Measurements from ENCODE around the gene MYO18A.

The MYO18A gene

GRCh38 chr17:29045734-29046472, 134.3 kb downstream of the MYO18A start:
- ATAC-seq: no peak
- H3K36me3 Mint-ChIP-seq: no peaks in the 10 kb centered on the region
- no peak overlapping the region for H3K4me3 Mint-ChIP-seq
- peaks cover 17% of the 10 kb centered on the region for H3K4me1 Mint-ChIP-seq
- DNase-seq (ENCODE audit: low spot score in 2 of 2): no peak
- no peak overlapping the region for H3K27ac Mint-ChIP-seq
- no peaks in the 10 kb centered on the region for H3K9me3 Mint-ChIP-seq

DNA sequence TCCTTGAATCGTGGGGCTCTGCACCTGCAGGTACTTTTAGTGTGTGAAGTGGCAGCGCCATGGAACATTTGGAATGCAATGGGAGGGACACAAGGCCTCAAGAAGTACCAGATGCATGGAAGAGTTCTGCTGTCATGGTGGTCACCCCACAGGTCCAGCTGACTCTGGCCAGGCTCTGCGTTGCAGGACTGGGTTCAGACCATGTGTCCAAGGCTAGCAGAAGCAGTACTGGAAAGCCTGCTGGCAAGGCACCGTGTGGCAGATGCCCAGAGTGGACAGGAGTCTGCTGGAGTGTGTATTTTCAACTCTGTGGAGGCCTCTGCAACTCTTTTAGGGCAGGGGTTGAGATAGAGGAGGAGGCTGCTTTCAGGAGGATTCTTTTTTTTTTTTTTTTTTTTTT, 135.2 kb downstream of the MYO18A start:
- no peak overlapping the region for H3K27ac Mint-ChIP-seq
- H3K36me3 Mint-ChIP-seq: no peaks in the 10 kb centered on the region
- no peak for DNase-seq (ENCODE audit: low spot score in 2 of 2)
- no peaks in the 10 kb centered on the region for H3K9me3 Mint-ChIP-seq
- H3K4me1 Mint-ChIP-seq: peaks cover 17% of the 10 kb centered on the region
- no peak overlapping the region for H3K4me3 Mint-ChIP-seq
- no peak for ATAC-seq

GRCh38 chr17:29043539-29044145, 136.6 kb downstream of the MYO18A start:
- Mint-ChIP-seq H3K4me1 (peaks cover 16% of the 10 kb centered on the region), H3K27ac (no peak overlapping the region), H3K36me3 (no peaks in the 10 kb centered on the region), H3K9me3 (no peaks in the 10 kb centered on the region), H3K4me3 (no peak overlapping the region)
- ATAC-seq: no peak
- DNase-seq (ENCODE audit: low spot score in 2 of 2): no peak

DNA sequence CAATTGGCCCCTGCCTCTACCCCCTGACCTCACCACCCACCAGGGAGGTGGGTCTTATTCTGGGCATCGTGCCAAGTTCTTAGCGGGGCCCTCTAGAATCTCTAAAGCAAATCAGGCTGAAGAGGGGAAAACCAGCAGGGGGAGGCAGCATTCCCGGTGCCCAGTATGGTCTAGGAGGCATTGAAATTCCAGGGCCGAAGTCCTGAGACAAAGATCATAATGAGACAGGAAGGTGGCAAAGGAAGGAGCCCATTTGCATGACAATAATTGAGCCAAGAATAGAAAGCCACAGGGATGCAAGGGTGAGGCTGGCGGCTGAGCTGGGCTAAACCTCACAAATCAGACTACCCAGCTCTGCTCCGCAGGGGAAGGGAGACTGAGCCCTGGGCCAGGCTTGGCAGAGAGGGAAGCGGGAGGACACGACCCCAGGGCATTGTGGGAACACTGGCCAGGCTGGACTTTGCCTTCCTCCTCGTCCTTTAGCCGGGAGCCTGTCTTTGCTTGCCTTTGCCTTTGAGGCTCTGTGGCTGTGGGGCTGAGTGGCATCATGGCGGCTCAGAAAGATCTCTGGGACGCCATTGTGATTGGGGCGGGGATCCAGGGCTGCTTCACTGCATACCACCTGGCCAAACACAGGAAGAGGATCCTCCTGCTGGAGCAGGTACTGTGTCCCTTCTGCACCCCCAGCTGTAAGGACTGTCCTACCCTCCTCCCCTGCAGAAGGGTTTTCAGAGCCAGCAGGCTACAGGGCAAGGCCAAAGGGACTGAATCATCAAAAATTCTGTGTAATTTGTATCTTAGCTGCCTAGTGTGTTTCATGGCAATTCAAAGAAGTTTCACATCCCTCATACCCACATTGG, 137.3 kb downstream of the MYO18A start, which contains the start of gene PIPOX:
TSS of gene PIPOX (plus strand) at position 463 of the 860 bp plus-strand sequence. CDS start at position 548, 85 bp downstream.
- H3K27ac Mint-ChIP-seq: no peak within 1 kb of the TSS
- ATAC-seq (no peak), DNase-seq (ENCODE audit: low spot score in 2 of 2) (no peak)
- no peak within 1 kb of the TSS for H3K4me3 Mint-ChIP-seq
- peaks cover 8% of the 10 kb centered on the region for H3K4me1 Mint-ChIP-seq
- H3K36me3 Mint-ChIP-seq: no peaks in the 10 kb centered on the region
- H3K9me3 Mint-ChIP-seq: no peaks in the 10 kb centered on the region

- H3K36me3 Mint-ChIP-seq: no peaks in the 10 kb centered on the region
- no peak for ATAC-seq
- no peak for DNase-seq (ENCODE audit: low spot score in 2 of 2)
- H3K4me1 Mint-ChIP-seq: peaks cover 8% of the 10 kb centered on the region
- no peak overlapping the region for H3K4me3 Mint-ChIP-seq
- no peak overlapping the region for H3K27ac Mint-ChIP-seq
- no peaks in the 10 kb centered on the region for H3K9me3 Mint-ChIP-seq
Observed at GRCh38 chr17:29042026-29042678, 138.0 kb downstream of the MYO18A start.

- H3K27ac Mint-ChIP-seq: no peak overlapping the region
- DNase-seq (ENCODE audit: low spot score in 2 of 2) (no peak), ATAC-seq (no peak)
- no peaks in the 10 kb centered on the region for H3K9me3 Mint-ChIP-seq
- H3K4me1 Mint-ChIP-seq: peaks cover 8% of the 10 kb centered on the region
- no peak overlapping the region for H3K4me3 Mint-ChIP-seq
- no peaks in the 10 kb centered on the region for H3K36me3 Mint-ChIP-seq
Observed at GRCh38 chr17:29041571-29041970, 138.6 kb downstream of the MYO18A start.

- no peak overlapping the region for H3K4me3 Mint-ChIP-seq
- H3K36me3 Mint-ChIP-seq: no peaks in the 10 kb centered on the region
- ATAC-seq: no peak
- DNase-seq (ENCODE audit: low spot score in 2 of 2): no peak
- peaks cover 8% of the 10 kb centered on the region for H3K4me1 Mint-ChIP-seq
- H3K9me3 Mint-ChIP-seq: no peaks in the 10 kb centered on the region
- H3K27ac Mint-ChIP-seq: no peak overlapping the region
Observed at GRCh38 chr17:29041091-29041490, 139.1 kb downstream of the MYO18A start.

DNA sequence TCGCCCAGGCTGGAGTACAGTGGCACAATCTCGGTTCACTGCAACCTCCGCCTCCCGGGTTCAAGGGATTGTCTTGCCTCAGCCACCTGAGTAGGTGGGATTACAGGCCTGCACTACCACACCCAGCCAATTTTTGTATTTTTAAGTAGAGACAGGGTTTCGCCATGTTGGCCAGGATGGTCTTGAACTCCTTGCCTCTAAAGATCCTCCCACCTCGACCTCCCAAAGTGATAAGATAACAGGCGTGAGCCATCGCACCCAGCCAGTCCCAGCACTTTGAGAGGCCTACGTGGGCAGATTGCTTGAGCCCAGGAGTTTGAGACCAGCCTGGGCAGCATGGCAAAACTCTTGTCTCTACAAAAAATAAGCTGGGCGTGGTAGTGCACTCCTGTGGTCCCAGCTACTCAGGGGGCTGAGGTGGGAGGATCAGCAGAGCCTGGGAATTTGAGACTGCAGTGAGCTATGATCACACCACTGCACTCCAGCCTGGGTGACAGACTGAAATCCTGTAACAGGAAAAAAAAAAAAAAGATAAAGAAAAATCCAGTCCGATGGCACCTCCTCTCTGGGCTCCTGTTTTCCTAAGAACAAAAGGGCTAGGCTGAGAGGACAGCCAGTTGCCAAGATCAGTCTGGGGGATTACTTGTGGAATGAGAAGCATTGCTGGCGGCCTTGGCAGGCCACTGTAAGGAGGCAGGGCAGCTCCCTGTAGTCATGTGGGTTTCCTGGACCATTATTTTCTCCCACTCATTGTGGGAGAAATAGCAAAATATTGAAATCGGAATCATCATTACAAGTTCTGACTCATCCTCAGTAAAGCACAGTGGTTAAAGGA, 140.2 kb downstream of the MYO18A start:
- H3K4me1 Mint-ChIP-seq: peaks cover 8% of the 10 kb centered on the region
- no peaks in the 10 kb centered on the region for H3K36me3 Mint-ChIP-seq
- DNase-seq (ENCODE audit: low spot score in 2 of 2): no peak
- H3K9me3 Mint-ChIP-seq: peaks cover 3% of the 10 kb centered on the region
- no peak for ATAC-seq
- H3K27ac Mint-ChIP-seq: no peak overlapping the region
- H3K4me3 Mint-ChIP-seq: no peak overlapping the region

- H3K9me3 Mint-ChIP-seq: peaks cover 8% of the 10 kb centered on the region
- no peak overlapping the region for H3K4me3 Mint-ChIP-seq
- H3K27ac Mint-ChIP-seq: no peak overlapping the region
Observed at GRCh38 chr17:29038085-29038795, 142.0 kb downstream of the MYO18A start.

DNA sequence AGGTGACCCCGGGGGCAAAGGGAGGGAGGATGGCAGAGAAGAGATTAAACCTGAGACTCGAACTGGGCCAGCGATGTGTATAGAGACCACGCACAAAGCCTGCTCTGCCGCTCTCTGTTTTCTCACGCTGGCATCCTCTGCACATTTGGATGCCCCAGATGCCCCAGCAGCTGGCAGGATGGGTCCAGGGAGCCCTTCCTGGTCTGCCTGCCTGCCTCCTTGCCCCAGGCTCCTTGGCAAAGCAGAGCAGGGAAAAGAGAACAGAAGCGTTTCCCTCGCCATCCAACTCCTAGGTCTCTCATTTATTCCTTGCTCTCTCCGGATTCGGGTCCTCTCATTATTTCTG, 142.5 kb downstream of the MYO18A start:
- Mint-ChIP-seq H3K4me3 (no peak overlapping the region), H3K27ac (no peak overlapping the region), H3K4me1 (peaks cover 6% of the 10 kb centered on the region), H3K36me3 (no peaks in the 10 kb centered on the region), H3K9me3 (peaks cover 8% of the 10 kb centered on the region)
- ATAC-seq (no peak), DNase-seq (ENCODE audit: low spot score in 2 of 2) (no peak)

More at GRCh38 chr17:29038085-29038795, 142.0 kb downstream of the MYO18A start:
- Mint-ChIP-seq H3K36me3 (no peaks in the 10 kb centered on the region), H3K4me1 (peaks cover 8% of the 10 kb centered on the region)
- no peak for DNase-seq (ENCODE audit: low spot score in 2 of 2)
- no peak for ATAC-seq

- Mint-ChIP-seq H3K4me1 (no peaks in the 10 kb centered on the region), H3K36me3 (no peaks in the 10 kb centered on the region), H3K27ac (no peak overlapping the region), H3K4me3 (no peak overlapping the region), H3K9me3 (peaks cover 8% of the 10 kb centered on the region)
- ATAC-seq (peak; percentile 31), DNase-seq (ENCODE audit: low spot score in 2 of 2) (no peak)
Observed at GRCh38 chr17:29036584-29036983, 143.6 kb downstream of the MYO18A start.

- Mint-ChIP-seq H3K4me1 (no peaks in the 10 kb centered on the region), H3K4me3 (no peak overlapping the region), H3K9me3 (peaks cover 8% of the 10 kb centered on the region), H3K36me3 (no peaks in the 10 kb centered on the region), H3K27ac (no peak overlapping the region)
- no peak for ATAC-seq
- DNase-seq (ENCODE audit: low spot score in 2 of 2): no peak
Observed at GRCh38 chr17:29034510-29034909, 145.7 kb downstream of the MYO18A start.

DNA sequence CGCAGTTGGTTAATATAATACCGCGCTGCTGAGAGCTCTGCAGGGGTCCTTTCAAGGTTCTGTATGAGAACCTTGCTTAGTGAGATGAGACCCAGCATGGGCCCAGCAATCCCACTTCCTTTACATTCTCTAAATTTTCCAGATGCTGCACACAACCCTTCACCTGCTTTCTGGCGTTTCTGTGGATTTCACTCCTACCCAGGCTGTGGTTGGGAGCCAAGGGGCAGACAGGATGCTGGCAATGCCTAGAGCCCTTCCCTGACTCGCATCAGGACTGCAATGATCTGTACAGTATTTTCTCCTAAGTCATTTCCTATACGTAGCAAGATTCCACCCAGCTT, 147.4 kb downstream of the MYO18A start:
- H3K36me3 Mint-ChIP-seq: no peaks in the 10 kb centered on the region
- H3K4me3 Mint-ChIP-seq: no peak overlapping the region
- peaks cover 8% of the 10 kb centered on the region for H3K9me3 Mint-ChIP-seq
- H3K27ac Mint-ChIP-seq: no peak overlapping the region
- DNase-seq (ENCODE audit: low spot score in 2 of 2): no peak
- no peaks in the 10 kb centered on the region for H3K4me1 Mint-ChIP-seq
- no peak for ATAC-seq

Data from stimulated activated effector memory CD8-positive, alpha-beta T cell treated with anti-CD3 and anti-CD28 coated beads, Interleukin-12 subunit alpha, Interleukin-12 subunit beta, amount 100 ng/mL, for 72 hours (primary cell).